Measurements from ENCODE around the gene UCKL1. TPM values are rescaled to one million over a fixed set of nuclear protein-coding genes. Genes with fewer than 3 reads are reported as not detected.

The UCKL1 gene
- total RNA-seq, 1 experiment from 2014 or later = 43.7 TPM

DNA sequence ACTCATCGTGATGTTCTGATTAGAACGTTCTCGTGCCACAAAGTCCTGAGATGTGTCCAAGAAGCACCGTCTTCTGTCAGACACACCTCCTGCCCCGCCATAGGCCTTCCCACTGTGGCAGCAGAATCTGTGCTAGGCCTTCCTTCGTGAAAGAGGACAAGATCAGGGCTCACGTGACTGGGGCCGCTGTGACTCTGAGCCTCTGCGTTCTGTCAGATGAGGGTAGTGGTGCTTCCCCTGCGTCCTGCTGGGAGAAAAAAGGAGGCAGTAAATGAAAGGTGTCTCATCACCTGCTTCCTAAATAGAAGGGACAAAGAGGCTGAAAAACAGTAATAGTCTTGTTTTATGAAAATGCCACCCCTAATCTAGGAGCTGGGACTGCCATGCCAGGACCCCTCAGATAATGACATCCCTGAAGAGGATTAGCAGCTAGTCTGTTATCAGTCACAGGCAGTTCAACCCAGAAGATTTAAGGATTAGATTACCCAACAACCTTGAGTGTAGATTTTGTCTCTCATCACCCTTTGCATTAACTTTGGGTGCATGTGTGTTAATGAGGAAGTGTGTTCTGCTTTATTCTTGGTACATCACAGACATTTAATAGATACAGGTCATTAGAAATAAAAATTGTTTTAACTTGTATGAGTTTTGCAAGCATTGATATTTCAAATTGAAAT is 57.2 kb downstream of the UCKL1 start:
- Mint-ChIP-seq H3K4me3 (ENCODE audit: unreplicated experiment) (no peak overlapping the region), H3K9me3 (ENCODE audit: unreplicated experiment) (no peaks in the 10 kb centered on the region), H3K4me1 (ENCODE audit: insufficient read depth, unreplicated experiment) (peaks cover 25% of the 10 kb centered on the region), H3K27me3 (ENCODE audit: insufficient read depth, unreplicated experiment) (no peaks in the 10 kb centered on the region), H3K27ac (ENCODE audit: low read depth, unreplicated experiment) (peak overlapping the region; percentile 16), H3K36me3 (ENCODE audit: insufficient read depth, unreplicated experiment) (peaks cover 16% of the 10 kb centered on the region)
- no peak for DNase-seq (ENCODE audit: unreplicated experiment)
- TF ChIP-seq, protein P1, sequence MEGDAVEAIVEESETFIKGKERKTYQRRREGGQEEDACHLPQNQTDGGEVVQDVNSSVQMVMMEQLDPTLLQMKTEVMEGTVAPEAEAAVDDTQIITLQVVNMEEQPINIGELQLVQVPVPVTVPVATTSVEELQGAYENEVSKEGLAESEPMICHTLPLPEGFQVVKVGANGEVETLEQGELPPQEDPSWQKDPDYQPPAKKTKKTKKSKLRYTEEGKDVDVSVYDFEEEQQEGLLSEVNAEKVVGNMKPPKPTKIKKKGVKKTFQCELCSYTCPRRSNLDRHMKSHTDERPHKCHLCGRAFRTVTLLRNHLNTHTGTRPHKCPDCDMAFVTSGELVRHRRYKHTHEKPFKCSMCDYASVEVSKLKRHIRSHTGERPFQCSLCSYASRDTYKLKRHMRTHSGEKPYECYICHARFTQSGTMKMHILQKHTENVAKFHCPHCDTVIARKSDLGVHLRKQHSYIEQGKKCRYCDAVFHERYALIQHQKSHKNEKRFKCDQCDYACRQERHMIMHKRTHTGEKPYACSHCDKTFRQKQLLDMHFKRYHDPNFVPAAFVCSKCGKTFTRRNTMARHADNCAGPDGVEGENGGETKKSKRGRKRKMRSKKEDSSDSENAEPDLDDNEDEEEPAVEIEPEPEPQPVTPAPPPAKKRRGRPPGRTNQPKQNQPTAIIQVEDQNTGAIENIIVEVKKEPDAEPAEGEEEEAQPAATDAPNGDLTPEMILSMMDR (IDR thresholded peaks at IDR 0.05; ENCODE audit: unreplicated experiment) = no peak
- intact Hi-C loops (cut with micrococcal nuclease) = no loop called here
- ChIA-PET POLR2A (interaction anchor here (6.8 kb wide), 1 partner anchor 33 kb away, joined by 142 read pairs; the partner anchor contains the start of gene TPD52L2), CTCF (interaction anchor here (0.6 to 1.5 kb wide), 2 partner anchors 10 to 75 kb away, joined by 3 read pairs; no protein-coding TSS in a partner anchor)
- BruUV-seq (replicated peaks) = no TSS peak

DNA sequence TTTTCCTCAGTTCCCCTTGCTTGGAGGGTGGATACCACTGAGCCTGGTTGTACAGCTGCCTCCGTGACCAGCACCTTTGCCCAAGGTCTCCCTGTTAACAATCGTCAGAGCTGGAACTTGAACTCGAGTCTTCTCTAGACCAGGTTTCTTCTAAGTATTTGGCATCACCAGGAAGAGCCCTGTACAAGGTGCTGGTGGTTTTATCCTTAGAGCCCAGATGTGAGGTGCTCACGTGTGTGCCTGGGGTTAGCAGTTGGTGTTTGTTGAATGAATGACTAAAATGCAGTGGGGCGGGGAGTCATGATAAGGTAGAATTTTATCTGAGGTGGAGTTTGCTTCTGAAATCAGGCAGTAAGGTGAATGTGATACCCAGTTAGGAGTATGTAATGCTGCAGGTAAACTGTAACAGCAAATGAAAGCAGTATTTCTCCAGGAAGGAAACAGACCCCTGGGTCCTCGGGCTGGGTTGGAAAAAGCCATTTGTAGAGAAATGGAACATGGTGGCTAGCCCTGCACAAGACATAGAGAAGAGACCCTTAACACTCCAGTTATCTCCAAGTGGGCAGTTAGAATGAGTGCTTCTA is 58.1 kb downstream of the UCKL1 start:
- TF ChIP-seq, protein P1 (IDR thresholded peaks at IDR 0.05; ENCODE audit: unreplicated experiment) = no peak
- CTCF ChIA-PET = interaction anchor here (1.5 kb wide), 2 partner anchors 76 to 140 kb away, joined by 3 read pairs; no protein-coding TSS in a partner anchor
- no TSS peak for BruUV-seq (replicated peaks)
- no peak for DNase-seq (ENCODE audit: unreplicated experiment)
- no peak overlapping the region for H3K27ac Mint-ChIP-seq (ENCODE audit: low read depth, unreplicated experiment)
- POLR2A ChIA-PET = interaction anchor here (6.8 kb wide), 1 partner anchor 32 kb away, joined by 142 read pairs; the partner anchor contains the start of gene TPD52L2
- H3K27me3 Mint-ChIP-seq (ENCODE audit: insufficient read depth, unreplicated experiment) = no peaks in the 10 kb centered on the region
- peaks cover 27% of the 10 kb centered on the region for H3K4me1 Mint-ChIP-seq (ENCODE audit: insufficient read depth, unreplicated experiment)
- H3K9me3 Mint-ChIP-seq (ENCODE audit: unreplicated experiment) = no peaks in the 10 kb centered on the region
- intact Hi-C loops (cut with micrococcal nuclease) = no loop called here
- H3K4me3 Mint-ChIP-seq (ENCODE audit: unreplicated experiment) = no peak overlapping the region
- peaks cover 17% of the 10 kb centered on the region for H3K36me3 Mint-ChIP-seq (ENCODE audit: insufficient read depth, unreplicated experiment)

DNA sequence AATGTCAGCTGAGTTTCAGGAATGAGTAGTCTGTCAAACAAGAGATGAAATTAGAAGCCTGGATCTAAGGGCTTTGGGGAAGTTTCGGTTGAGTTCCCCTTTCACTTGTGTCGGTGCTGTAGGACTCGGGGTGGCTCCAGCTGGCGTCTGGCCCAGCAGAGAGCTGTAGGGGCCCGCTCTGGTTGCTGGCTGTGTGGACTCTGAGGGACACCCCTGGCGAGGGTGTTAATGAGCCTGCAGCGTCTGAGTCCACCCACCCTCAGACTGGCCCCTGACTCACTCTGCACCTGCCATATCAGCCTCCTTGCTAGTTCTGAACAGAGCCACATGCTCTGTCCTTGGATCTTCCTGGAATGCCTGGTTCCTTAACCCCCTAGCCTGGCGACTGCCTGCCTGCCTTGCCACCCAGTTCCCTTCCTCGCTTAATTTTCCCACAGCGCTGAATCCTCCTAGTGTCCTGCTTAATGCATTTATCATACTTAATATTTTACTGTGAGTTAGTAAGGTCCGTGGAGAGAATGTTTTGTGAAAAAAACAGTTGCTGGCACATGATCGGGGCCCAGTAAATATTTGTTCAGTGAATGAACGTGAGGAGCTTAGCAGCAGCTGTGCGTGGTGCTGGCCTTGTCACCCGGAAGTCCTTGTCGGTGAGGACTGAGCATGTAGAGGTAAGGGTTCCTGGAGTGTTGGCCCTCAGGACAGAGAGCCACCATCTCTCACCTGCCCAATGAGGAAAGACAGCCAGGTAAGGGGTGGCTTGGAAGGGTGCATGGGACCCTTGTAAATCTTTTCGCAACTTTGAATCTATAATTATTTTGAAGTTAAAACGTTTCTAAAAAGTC is 59.7 kb downstream of the UCKL1 start:
- POLR2A ChIA-PET = interaction anchor here (0.7 to 6.8 kb wide), 30 partner anchors 8 to 375 kb away, joined by 3 to 142 read pairs (median 4); partner anchors contain the start of genes ARFRP1, GMEB2, PRPF6 and PTK6
- CTCF ChIA-PET = interaction anchor here (0.6 to 1.9 kb wide), 7 partner anchors 9 to 142 kb away, joined by 3 to 11 read pairs (median 5); partner anchors contain the start of gene TPD52L2
- TF ChIP-seq, protein P1 (IDR thresholded peaks at IDR 0.05; ENCODE audit: unreplicated experiment) = no peak
- intact Hi-C loops (cut with micrococcal nuclease) = no loop called here
- Mint-ChIP-seq H3K4me1 (ENCODE audit: insufficient read depth, unreplicated experiment) (peaks cover 26% of the 10 kb centered on the region), H3K36me3 (ENCODE audit: insufficient read depth, unreplicated experiment) (peaks cover 28% of the 10 kb centered on the region), H3K4me3 (ENCODE audit: unreplicated experiment) (peak overlapping the region; percentile 66), H3K27me3 (ENCODE audit: insufficient read depth, unreplicated experiment) (no peaks in the 10 kb centered on the region), H3K27ac (ENCODE audit: low read depth, unreplicated experiment) (peak overlapping the region; percentile 88), H3K9me3 (ENCODE audit: unreplicated experiment) (no peaks in the 10 kb centered on the region)
- BruUV-seq (replicated peaks) = no TSS peak
- DNase-seq (ENCODE audit: unreplicated experiment) = peak; percentile 29

Measured in MCF 10A (cell line).